NCI-H2029 (cell line): ENCODE measurements around the gene TTC28.

Experiments
- DNase-seq: peaks from one replicate; lab custom pipeline; 2025; lab: John Stamatoyannopoulos, UW

The TTC28 gene

DNA sequence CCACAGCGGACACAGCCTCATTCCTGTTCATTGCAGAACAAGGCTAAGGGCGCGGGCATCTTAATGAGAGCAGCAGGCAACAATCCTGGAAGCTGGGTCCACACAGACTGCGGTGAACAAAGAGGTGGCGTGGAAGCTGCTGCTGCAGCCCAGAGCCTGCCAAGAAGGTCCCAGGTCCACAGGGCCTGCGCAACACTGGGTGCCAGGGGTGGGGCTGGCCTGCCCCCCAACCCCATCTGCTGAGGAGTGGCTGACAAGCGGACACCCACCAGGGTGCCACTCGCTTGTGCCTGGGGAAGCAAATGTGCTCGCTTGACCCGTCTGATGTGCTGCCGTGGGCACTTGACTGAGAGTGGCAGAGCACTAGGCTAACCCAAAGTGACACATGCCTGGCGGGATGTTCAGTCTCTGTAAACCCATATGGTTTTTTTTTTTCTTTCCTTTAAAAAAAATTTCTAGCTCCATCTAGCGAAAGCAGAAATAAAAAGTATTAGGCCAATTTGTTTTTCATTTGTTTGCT is 677.4 kb downstream of the TTC28 start:
- no peak for DNase-seq

DNA sequence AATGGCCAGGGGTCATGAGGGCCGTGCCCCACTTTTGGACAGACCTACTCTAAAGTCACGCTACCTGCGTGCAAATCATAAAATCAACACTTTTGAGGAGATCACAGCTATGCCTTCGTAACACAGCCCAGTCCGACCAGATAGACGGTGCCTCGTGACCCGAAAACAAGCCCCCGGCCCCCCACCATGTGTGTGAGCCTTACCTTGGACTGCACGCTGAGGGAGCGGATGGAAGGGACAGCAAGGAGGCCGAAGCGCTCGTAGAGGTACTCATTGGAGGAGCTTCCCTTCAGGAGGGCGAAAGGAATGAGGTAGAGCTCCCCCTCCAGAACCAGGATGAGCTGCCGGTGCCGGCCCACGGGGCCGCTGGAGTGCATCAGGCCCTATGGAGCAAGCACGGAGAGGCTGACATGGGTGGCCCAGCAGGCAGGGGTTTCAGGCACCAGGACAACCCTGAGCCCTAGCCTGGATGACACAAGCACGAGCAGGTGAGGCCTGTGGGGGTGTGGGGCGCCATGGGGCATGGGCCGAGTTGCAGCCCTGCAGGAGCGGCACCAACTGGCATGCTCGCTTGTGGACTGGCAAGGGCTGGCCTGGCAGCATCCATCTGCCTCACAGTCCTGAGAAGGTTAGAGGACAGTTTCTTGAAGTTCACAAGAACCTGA is 678.3 kb downstream of the TTC28 start:
- DNase-seq, result no peak

DNA sequence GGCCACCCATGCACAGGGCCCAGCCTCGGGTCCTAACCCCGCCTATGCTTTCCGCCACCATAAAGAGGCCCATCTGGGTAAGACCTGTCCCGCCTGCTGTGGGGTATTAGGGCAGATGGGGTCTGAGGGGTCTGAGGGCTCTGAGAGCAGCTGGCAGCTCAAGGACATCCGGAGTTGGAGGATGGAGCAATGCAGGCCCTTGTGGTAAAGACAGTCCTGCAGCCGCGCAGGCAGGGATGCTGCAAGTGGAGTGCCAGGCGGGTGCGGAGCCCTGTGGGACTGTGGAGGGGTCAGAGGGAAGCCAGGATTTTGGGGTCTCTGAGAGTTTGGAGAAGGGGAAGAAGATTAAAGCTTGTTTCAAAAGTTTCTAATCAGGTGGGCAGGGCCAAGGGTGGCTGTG is 679.3 kb downstream of the TTC28 start:
- no peak for DNase-seq

DNA sequence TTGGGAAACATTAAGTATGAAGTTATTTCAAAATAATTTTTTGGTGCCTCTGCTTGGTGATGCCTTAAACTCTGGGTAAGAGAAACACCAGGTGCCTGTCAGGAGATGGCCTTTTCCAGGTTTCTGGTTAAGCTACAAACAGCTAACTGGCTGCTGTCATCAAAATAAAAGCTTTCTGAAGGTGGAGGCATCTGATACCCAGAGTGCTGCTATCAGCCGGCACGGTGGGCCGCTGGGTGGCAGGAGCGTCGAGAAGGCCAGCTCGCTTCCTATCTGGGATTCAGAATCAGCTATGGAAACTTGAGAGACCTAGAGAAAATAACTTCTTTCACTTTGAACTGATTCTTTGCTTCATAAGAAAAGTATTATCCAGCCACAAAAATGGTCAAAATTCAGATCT is 679.8 kb downstream of the TTC28 start:
- DNase-seq, result no peak

DNA sequence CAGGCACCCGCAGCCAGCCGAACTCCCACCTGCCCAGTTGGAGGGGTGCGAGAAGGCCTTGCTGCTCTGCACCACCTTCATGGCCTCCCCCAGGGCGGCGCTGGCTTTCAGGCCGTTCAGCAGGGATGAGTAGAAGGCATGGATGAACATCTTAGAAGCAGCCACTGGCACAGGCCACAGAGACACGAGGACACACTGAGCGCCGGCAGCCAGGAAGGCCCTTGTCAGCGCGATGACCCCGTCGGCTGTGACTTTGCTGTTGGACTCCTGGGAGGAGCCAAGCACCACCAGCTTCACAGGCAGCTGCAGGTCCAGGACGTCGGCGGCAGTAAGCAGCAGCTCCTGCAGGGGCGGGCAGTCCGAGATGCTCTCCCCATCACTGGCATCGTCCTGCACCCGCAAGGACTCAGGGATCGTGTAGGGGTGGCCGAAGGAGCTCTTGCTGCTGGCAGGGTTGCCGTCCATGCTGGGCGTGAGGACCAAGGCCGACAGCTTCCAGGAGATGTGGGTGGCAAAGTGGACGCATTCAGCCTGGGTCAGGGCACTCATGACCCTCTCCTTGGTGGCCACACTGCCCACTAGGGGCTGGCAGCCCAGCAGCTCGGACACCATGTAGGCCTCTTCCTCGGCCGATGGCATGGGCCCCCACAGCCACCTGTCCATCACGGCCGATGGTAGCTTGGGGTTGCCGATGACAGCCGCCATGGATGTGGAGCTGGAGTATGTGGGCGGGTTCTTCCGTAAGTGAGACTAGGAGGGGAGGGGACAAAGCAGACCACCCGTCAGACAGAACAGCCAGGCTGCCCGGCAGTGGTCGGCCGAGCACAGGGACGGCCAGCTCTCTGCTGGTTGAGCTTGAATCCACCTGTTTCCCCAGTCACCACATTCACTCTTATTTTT is 680.9 kb downstream of the TTC28 start:
- no peak for DNase-seq

DNA sequence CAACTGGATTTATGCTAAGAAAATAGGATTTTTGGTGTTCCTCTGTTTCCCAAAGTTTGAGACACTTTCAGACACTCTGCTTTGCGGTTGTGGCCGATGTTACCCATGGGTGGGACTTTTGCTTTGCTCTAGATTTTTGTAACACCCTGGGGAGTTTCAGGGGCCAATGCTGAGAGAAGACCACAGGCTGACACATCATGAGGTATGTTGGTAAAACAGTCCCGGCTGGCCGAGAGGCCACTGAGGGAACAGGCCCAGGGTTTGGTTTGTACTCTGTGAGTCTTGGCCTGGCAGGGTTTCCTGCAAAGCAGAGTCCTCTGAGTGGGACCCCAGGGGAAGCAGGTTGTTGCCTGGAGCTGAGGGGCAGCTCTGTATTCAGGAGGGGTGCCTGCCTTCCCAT is 682.1 kb downstream of the TTC28 start:
- DNase-seq, result no peak

DNA sequence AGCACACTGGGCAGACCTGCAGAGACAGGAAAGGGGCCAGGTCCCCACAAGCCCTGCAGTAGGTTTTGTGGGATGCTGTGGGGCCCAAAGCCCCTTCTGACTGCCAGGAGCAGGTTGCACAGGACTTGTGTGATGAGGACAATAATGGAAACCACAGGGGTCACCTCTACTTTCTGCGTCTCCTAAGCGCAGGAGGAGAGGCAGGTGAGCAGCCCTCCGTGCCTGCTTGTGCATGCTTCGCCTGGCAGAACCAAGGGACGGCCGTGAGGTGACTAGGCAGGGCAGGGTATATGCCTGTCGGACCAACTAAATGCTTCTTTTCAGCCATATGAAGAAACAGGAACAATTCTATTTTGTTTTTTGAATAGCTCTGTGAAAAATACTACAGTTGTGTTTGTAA is 682.7 kb downstream of the TTC28 start:
- no peak for DNase-seq

DNA sequence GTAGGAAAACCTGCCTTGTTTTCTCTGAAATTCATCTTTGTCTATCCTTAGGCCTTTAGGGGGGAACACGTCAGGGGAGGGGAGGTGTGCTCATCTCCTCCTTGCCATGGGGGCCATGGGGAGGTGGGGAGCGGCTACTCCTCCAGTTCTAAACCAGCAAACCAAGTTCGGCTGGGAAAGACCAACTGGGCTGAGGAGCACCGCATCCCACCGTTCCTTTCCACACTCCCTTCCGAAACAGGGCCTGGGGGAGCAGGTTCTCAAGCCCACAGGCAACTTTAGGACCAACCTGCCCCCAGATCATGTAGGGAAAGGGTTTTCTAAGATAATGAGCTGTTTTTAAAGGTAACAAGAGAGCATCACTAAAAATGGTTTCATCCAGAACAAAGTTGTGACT is 683.1 kb downstream of the TTC28 start:
- DNase-seq, result no peak

DNA sequence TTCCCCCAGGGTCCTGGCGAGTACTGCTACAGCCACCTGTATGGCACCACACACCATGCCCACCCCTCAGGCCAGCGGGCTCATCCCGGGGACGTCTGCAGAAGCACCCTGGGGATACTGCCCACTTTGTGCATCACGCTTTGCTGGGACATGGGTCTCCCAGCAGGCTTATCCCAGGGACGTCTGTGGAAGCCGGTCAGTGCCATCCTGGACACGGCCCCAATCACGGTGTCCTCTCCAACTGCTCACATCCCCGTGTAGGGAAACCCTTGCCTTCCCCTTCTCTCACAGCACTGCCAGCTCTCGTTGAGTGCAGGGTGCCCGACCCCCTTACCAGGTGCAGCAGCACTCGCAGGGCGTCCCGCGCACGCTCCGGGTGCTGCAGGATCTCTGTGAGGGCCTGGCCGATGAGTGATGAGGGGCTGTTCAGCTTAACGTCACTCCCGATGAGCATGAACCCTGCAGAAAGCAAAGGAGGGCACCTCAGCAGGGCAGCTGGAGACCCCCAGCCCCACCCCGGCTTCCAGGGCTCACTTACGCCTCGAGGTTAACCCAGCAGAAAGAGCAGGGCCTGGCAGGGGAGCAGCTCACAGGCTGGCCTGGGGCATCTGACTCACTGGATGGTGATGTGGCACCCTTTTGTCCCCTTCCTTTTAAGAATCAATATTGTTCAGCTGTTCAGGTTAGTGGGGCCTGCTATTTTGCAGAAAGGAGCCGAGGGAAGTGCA is 683.7 kb downstream of the TTC28 start:
- DNase-seq, result no peak

DNA sequence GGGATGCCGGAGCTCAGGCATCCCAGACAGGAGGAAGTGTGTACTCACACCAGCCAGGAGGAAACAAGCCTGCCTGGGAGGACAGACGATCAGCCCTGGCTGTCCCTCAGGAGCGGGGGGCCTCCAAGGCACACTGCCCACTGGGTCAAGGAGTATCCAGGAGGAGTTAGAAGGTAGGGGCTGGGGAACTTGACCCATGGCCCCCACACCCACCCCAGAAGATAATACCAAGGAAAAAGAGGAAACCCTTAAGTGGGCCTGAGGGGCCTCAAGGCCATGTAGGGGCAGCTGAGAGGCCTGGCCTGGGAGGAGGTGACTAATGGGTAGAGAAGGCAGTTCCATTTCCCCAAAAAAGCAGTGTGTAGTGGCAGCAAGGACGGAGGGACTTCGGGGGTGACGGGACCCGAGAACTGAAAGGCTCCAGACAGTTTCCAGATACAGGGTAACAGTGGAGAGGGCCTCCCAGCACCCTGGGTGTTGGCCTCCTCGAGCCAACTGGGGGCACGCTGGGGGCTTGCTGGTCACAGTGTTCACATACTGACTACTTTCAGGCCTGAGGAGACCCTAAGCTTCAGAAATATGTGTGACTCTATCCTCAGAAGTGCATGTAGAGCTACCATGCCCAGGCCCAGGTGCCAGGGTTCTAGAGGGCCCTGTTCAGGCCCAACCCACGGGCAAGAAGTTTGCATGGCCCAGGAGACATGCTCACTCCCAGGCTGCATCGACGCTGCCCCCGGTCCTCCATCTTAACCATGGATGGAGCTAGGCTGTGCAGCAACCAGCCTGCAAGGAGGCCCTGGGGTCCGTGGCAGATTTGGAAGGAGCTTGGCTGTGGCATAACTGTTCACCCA is 684.9 kb downstream of the TTC28 start:
- no peak for DNase-seq

DNA sequence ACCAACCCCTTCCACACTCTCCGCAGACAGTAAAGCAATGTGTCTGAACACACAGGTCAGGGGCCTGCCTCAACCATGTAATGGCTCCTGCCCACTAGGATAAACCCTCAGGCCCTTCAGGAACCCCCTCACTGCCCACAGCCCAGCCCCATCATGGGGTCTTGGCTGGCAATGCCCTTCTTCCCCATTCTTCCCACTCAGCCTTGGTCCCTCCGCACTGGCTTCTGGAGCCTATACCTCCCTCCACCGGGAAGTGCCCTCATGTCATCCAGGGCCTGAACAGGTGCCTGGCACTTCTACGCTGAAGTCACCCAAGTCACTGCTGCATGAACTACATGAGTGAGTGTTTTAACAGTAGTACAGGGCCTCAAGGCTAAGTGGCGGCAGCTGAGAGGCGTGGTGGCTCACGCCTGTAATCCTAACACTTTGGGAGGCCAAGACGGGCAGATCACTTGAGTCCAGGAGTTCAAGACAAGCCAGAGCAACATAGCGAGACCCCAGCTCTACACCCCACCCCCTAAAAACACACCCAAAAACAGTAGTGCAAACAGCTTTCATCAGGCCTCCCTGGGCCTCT is 685.8 kb downstream of the TTC28 start:
- DNase-seq, result no peak

DNA sequence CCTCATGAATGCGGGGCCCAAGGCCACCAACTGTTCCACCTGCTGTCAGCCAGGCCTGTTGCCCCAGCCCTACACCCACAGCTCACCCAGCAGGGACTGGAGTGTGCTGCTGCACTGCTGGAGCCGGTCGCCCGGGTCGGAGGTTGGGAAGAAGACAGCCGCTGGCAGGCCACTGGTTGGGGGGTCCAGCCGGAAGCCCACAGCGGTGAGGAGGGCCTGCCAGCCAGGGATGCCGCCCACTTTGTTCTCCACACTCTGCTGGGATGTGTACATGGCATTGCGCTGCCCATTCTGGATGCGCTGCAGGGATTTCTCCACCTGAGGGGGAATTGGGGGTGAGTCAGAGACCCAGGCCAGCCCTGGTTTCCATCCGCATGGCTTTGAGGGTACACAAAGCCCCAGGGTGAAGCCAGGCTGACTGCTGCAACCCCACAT is 686.4 kb downstream of the TTC28 start:
- no peak for DNase-seq

DNA sequence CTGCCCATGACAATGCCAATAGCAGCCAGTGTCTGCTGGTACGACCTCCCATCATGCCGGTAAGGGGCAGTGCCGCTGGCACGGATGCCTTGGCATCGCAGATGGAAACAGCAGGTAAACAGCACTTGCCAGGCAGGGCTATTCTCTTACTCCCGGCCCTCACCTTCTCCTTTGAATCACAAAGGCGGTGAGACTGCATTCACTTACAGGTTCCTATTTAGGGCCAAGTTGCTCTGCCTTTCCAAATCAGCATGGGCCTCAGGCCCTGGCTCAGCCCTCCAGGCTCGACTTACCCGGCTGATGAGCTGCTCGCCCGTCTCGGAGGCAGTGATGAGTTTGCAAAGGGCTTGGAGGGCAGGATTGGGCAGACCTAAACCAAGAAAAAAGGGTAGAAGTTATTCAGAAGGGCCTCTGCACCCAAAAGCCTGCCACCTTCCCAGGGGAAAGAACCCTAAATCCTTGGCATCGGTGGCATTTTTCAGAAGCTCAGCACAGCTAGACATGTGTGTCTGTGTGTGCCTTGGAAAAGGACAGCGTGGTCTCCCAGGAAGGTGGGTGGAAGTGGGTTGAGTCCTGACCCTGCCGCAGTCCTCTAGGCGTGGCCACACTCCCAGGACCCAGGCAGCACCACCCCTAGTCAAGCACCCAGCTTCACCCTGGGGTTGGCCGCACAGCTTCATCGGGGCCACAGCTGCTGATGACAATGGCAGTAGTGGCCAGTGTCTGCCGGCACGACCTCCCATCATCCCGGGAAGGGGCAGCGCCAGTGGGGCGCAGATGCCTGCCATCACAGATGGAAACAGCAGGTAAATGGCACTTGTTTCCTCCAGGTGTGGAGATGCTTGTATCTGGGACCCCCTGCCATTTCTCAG is 687.1 kb downstream of the TTC28 start:
- no peak for DNase-seq

DNA sequence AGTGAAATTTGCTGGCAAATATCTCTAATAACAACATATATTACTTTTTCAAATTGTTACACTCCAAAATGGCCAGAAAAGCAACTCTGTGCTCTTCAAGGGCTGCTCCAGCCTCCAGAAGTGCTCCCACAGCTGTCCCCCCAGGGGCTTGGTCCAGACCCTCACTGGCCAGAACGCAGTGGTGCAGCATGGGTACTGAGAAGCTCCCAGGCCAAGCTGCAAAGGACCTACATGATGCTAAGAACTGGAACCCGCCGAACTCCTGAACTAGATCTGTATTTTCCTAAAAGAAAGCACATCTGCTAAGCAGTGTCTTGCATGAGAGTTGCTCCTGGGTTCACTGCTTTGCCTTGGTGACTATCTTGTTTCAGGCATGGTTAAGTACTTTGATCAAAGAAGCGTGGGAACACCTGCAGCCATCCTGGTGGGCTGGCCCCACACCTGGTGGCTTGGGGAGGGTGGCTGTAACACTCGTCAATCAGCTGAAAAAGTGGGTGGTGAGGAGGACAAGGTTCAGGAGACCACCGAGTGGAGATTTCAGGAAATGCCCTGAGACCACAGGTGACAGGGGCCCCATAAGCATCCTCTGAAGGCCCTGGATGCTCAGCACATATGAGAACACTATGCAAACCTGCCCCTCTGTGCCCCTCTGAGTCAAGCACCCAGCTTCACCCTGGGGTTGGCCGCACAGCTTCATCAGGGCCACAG is 687.9 kb downstream of the TTC28 start:
- DNase-seq, result no peak

DNA sequence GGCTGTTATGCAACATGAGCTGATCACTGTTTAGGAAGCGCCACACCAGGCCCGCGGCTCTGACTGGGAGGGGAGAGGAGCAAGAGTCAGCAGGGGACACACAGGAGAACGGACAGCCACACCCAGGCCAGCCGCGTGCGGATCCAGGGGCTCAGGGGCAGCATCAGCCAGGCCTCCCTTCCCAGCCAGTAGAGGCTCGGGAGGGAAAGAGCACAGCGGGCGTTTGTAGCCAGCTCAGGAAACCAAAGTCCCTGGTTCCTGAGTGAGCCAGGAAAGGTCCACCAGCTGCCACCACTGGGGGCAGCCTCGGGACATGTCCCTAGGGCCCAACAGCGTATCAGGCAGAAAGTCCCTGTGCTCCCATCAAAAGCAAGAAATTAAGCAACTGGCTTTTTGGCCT is 688.8 kb downstream of the TTC28 start:
- no peak for DNase-seq

DNA sequence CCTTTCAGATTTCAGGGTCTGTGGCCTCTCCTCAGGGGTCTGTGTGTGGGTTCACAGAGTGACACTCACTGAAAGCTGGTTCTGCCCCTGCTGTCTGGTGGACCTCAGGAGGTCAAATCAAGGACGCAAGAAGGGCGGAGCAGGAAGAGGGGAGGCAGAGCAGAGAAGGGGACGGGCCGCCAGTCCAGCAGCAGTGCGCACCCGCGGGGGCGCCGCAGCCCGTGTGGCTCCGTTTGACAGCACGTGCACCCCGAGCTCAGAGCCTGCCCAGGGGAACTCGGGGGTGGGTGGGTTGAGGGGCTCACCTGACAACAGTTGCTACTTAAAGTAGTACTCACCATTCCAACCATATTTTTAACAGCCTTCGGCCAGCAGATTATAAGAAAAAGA is 689.2 kb downstream of the TTC28 start:
- DNase-seq, result no peak

DNA sequence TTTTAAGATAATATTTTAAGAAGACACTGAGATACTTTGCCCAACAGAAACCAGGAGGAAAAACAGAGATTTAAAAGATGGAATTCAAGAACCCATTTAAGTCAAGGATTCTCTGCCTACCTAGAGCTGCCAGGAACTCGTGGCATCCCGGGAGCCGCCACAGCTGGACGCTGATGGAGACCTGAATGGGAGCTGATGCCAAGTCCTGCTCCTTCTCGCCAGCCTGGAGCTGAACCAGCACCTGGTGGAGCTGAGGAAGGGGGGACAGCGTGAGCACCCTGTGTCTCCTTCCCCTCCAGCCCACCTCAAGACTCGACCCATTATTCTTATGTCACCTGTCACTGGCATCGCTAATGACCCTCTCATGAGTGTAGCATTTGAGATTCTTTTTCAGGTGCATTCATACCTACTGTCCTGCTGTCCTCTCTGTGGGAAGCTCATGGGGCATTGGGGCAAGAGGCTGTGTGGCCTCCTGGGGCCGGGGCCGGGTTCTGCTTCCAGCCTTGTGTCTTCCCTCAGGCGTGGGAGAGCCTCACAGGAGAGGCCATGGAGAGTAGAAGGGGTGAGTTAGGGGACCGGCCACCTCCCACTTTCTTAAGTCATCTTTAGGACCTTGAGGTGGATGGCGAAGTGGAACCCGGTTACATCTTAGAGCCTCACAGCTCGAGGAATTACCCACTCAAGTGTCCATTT is 689.7 kb downstream of the TTC28 start:
- DNase-seq, result no peak

DNA sequence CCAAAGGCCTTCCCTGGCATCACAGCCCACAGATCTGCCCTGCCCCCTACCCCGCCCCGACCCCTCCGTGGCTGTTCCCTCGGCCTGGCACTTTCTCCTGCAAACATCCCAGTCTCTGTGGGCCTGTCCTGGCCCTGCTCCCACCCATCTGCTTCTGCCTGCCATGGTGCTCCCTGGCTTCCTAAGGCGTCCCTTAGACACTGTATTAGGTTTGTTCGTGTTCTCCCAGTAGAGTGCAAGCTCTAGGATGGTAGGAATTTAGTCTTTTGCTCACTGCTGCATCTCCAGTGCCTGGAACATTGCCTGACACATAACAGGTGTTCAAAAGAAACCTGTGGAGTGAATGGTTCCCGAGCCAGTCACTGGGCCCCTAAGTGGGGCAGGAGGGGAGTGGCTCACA is 690.9 kb downstream of the TTC28 start:
- no peak for DNase-seq

DNA sequence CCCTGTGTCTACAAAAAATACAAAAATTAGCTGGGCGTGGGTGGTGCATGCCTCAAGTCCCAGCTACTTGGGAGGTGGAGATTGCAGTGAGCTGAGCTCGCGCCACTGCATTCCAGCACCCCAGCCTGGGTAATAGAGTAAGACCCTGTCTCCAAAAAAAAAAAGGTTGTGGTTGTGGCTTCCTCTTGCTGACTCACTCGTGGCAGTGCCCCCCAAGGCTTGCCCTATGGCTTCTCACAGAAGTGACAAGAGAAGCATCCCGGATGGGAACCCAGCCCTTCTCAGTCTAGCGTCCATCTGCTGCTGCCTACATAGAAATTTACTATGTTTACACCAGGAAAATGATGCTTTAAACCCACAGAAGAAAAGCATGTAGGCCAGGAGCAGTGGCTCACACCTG is 692.1 kb downstream of the TTC28 start:
- DNase-seq, result no peak
